Measurements from ENCODE around the gene CACUL1.

Gene CACUL1

DNA sequence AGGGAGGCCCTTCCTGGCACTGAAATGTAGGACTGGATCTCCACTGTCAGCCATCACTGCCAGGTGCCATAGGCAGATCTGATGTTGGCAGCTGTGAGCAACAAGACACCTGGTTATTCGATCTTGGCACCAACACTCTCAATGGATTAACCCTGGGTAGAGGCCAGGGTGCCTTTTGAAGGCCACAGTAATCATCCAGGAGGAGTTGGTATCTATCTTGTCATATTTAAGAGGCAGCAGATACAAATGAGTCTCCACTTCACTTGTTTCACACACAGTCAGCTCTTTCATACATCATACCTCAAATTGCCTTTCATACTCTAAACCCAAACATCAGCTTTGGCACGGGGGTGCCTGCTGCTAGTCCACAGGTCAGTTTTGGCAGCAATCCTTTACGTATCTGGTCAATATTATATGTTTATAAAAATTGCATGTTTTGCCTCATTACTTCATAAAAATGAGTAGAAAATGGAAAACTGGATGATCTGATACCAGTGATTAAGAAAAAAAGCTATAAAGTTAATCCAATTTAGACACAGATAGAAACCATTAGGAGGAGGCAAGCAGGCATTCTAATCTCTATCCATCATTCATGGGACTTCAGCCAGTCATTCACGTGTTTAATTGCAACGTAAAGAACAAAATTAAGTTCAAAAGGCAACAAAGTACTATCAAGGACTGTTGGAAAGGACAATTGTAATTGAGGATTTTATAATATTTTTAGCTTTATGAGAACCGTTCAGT lies 12.7 kb upstream of the CACUL1 start:
- H3K27ac ChIP-seq, result no peak overlapping the region
- TF ChIP-seq, protein P1, sequence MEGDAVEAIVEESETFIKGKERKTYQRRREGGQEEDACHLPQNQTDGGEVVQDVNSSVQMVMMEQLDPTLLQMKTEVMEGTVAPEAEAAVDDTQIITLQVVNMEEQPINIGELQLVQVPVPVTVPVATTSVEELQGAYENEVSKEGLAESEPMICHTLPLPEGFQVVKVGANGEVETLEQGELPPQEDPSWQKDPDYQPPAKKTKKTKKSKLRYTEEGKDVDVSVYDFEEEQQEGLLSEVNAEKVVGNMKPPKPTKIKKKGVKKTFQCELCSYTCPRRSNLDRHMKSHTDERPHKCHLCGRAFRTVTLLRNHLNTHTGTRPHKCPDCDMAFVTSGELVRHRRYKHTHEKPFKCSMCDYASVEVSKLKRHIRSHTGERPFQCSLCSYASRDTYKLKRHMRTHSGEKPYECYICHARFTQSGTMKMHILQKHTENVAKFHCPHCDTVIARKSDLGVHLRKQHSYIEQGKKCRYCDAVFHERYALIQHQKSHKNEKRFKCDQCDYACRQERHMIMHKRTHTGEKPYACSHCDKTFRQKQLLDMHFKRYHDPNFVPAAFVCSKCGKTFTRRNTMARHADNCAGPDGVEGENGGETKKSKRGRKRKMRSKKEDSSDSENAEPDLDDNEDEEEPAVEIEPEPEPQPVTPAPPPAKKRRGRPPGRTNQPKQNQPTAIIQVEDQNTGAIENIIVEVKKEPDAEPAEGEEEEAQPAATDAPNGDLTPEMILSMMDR (conservative IDR thresholded peaks at IDR 0.05), result no peak

DNA sequence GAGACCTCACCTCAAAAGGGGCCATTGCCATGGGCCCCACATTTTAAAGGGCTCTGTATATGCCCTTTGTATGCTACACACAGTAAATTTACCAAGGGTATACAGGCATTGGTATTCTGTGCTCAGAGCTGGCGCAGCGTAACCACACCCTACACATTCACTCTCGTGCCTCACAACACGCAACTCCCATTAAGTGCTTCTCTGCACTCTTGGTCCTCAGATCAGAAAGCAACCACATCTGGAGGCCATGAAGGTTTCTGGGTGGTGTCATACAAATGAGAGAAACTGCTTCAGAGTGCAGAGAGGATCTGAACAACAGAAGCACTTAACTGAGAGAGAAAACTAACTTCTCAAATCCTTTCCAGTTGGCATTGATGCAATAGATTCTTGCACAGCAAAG lies 9.4 kb upstream of the CACUL1 start:
- no peak overlapping the region for H3K27ac ChIP-seq
- TF ChIP-seq, protein P1 (conservative IDR thresholded peaks at IDR 0.05), result no peak

DNA sequence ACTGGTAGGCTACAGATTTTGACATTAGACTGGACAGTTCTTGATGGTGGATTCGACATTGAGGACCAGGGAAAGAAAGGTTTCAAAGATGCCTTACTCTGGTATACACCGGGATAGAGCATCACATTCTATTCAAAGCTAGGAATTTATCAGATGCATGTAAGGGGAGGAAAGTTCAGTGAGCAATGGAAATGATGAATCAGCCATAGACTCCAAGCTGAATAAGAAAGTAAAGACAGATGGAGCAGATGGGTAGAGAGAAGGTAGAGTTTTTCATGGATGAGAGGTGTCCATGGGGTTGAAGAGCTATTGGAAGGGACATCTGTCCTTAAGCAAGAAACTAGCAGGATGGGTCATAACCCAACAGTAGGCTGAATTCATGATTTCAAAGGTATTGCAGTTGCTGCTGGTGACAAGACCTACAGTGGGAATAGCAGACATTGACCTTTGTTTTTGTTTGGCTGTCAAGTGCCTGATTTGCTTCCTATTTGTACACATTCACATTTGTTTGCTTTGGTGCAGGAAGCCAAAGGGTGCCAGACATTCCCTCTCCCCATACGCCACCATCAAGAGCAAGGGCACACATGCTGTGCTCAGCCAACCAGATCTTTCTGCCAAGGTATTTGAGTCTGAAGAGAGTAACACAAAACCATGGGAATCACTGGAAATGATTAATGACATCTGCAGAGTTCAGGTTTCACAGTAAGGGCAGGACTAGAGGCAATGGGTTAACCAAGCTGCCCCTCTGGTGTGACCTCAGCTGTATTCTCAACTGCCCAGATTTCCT lies 8.6 kb upstream of the CACUL1 start:
- TF ChIP-seq, protein P1 (conservative IDR thresholded peaks at IDR 0.05), result no peak
- H3K27ac ChIP-seq, result no peak overlapping the region

DNA sequence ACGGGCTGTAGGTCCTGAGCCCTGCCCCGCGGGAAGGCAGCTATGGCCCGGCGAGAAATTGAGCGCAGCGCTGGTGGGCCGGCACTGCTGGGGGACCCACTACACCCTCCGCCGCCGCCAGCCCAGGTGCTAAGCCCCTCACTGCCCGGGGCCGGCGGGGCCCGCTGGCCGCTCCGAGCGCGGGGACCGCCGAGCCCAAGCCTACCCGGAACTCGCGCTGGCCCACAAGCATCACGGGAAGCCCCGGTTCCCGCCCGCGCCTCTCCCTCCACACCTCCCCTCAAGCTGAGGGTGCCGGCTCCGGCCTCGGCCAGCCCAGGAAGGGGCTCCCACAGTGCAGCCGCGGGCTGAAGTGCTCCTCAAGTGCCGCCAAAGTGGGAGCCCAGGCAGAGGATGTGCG lies 5.5 kb upstream of the CACUL1 start:
- TF ChIP-seq, protein P1 (conservative IDR thresholded peaks at IDR 0.05), result no peak

DNA sequence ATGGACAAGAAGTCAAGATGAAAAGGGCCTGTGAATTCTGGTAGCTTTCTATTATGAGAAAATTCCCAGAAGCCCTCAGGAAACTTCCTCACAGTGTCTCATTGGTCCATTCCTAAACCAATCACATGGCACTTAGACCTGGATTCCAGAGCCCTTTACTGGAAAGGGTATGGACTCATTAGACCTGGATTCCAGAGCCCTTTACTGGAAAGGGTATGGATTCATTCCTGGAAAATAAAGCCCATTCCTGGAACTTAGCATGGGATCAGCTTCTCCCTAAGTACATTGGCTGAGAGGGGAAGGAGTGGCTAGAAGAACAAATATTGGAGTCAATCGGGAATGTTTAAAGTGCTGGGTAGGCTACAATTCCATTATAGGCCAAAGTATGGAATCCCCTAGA lies 3.7 kb upstream of the CACUL1 start:
- TF ChIP-seq, protein P1 (conservative IDR thresholded peaks at IDR 0.05), result no peak
- H3K27ac ChIP-seq, result no peak overlapping the region

More for the DNA sequence above, 5.5 kb upstream of the CACUL1 start:
- no peak overlapping the region for H3K27ac ChIP-seq

DNA sequence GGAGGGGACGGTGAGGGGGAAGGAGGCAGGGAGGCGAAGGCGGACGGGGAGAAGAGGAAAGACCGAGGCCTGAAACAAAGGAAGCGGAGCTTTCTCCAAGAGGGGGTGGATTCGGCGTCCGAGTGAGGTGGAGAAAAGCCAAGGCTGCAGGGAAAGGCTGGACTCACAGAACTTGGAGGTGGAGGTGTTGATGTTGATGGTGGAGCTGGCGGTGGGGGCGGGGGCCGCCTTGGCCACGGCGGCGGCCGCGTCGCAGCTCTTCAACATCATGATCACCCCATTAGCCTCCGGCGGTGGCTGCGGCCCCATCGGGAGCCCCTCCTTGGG lies 578 bp downstream of the CACUL1 start:
- TF ChIP-seq, protein P1 (conservative IDR thresholded peaks at IDR 0.05), result no peak
- H3K27ac ChIP-seq, result peak overlapping the region; percentile 79

DNA sequence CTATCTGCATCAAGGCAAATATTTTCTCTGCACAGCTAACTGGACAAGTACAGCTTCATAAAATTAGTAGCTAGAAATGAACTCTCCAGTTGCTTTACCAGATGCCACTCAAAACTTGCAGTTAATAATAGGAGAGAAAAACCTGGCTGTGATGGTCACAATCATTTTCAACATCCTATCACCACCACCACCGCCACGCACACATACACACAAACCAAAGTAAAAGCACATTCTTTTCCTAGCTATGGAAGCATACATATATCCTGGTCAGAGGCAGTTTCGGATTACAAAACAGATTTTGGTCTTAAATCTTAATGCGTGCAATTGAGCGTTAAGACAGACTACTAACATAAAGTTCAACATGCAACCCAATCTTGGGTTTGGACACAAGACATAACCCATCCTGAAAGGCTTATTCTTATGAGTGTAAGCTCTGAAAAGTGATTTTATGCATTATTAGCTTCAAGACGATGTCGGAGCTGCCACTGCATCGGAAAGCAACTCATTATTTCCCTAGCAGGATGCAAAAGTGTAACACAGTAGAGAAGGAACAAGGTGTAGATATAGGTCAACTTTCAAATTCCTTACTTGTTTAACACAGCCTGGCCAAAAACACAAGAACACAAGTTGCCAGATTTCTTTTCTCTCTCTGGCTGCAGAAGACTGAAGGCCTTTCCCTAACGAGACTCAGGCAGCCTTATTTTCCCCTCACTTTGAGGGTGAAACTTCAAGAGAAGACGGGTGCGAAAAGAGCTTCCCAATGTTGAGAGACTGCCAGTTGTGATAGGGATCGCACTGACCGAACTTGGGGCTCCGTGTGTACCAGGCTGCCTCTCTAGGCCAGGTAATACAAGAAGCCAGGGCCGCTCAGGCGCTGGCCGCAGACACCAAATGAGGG lies 1.2 kb downstream of the CACUL1 start:
- TF ChIP-seq, protein P1 (conservative IDR thresholded peaks at IDR 0.05), result no peak
- peak overlapping the region; percentile 79 for H3K27ac ChIP-seq

All from VCaP (cell line).